ENCODE results near the gene ANKAR. TPM values are rescaled to one million over a fixed set of nuclear protein-coding genes. Genes with fewer than 3 reads are reported as not detected.
"Not testable (repeated sequence)": the region's sequence is repeated elsewhere in the genome, so short reads cannot be mapped to it uniquely, and the experiment has no call there.

ANKAR gene
- total RNA-seq, 4 donors from 2014 or later, result 2.6 to 47.0 (median 18.5) TPM

DNA sequence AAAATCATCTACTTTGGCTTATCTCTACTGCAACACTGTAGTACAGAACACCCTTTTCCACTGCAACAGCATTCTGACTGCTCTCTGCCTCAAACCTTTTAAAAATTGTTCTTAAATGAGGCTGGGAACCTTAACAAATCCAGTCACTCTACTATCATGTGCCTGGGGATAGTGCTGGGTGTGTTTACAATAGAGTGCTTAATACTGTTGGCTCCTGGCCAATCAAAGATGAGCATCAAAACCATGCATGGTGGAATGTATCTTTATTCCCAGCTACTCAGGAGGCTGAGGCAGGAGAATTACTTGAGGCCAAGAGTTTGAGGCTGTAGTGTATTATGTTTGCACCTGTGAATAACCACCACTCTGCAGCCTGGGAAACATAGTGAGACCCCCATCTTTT is 7.4 kb downstream of the ANKAR start:
- Histone ChIP-seq H3K27me3 (no peaks in the 10 kb centered on the region), H3K4me1 (no peaks in the 10 kb centered on the region), H3K27ac (no peak overlapping the region), H3K9me3 (no peaks in the 10 kb centered on the region), H3K4me3 (no peak overlapping the region), H3K36me3 (no peaks in the 10 kb centered on the region)
- intact Hi-C loops (cut with DNase I; ENCODE audit: low total_unique reads), result no loop called here
- TF ChIP-seq POLR2A (IDR thresholded peaks at IDR 0.05) (no peak), CTCF (IDR thresholded peaks at IDR 0.05) (no peak)
- DNase-seq, result no peak

- TF ChIP-seq CTCF (IDR thresholded peaks at IDR 0.05) (no peak), POLR2A (IDR thresholded peaks at IDR 0.05) (no peak)
- Histone ChIP-seq H3K36me3 (no peaks in the 10 kb centered on the region), H3K27ac (no peak overlapping the region), H3K9me3 (no peaks in the 10 kb centered on the region), H3K4me3 (no peak overlapping the region), H3K27me3 (no peaks in the 10 kb centered on the region), H3K4me1 (no peaks in the 10 kb centered on the region)
- intact Hi-C loops (cut with DNase I; ENCODE audit: low total_unique reads), result no loop called here
- DNase-seq, result no peak
These were observed 8.9 kb downstream of the ANKAR start for GRCh38 chr2:189683348-189683747.

DNA sequence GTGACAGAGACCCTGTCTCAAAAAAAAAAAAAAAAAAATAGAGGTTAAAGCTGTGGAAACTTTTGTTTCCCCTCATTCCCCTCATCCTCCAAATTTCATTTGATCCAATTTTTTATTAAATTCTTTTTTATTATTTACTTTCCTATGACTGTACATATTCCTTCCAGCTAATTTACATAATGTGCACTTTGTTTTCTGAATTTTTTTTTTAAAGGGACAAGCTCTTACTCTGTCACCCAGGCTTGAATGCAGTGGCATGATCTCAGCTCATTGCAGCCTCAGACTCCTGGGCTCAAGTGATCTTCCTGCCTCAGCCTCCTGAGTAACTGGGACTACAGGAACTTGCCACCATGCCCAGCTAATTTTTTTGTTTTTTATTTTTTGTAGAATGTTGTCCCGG is 10.3 kb downstream of the ANKAR start:
- Histone ChIP-seq H3K36me3 (no peaks in the 10 kb centered on the region), H3K9me3 (no peaks in the 10 kb centered on the region), H3K27ac (no peak overlapping the region), H3K27me3 (no peaks in the 10 kb centered on the region), H3K4me1 (no peaks in the 10 kb centered on the region), H3K4me3 (no peak overlapping the region)
- intact Hi-C loops (cut with DNase I; ENCODE audit: low total_unique reads), result no loop called here
- TF ChIP-seq POLR2A (IDR thresholded peaks at IDR 0.05), result no peak
- TF ChIP-seq CTCF (IDR thresholded peaks at IDR 0.05), result no peak
- DNase-seq, result no peak

DNA sequence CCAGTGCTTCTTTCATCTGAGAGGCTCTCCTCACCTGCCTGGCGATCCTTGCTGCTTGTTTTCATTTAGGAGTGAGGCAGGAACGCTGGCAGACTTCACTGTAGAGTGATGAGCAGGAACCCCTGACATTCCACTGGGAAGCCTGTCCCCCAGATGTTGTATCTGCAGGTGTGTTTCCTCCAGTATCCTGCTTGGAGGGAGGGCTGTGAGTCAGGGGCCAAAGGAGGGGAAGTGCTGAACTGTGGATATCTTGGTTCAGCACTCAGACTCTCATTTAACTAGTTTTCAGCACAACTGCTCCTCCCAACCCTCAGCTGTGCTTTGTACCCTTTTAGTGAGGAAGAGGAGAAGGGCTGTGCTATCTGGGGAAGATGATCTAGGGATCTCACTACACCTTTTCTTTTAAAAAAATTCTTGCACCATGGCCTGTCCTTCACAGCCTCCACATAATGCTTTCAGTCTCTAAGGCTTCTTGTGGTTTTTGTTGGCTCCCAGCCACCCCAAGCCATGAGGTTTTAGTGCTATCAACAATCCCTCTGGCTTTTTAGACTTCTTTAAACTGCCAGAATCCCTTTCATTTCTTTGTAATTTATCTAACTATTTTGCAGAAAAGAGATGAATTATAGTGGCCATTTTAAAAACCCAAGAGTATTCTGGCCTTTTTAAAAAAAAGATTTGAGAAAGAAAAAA is 11.2 kb downstream of the ANKAR start:
- DNase-seq, result no peak
- no peaks in the 10 kb centered on the region for H3K36me3 ChIP-seq
- H3K4me1 ChIP-seq, result no peaks in the 10 kb centered on the region
- no peak overlapping the region for H3K4me3 ChIP-seq
- H3K9me3 ChIP-seq, result no peaks in the 10 kb centered on the region
- no peak overlapping the region for H3K27ac ChIP-seq
- intact Hi-C loops (cut with DNase I; ENCODE audit: low total_unique reads), result no loop called here
- no peaks in the 10 kb centered on the region for H3K27me3 ChIP-seq
- TF ChIP-seq CTCF (IDR thresholded peaks at IDR 0.05), result no peak

- DNase-seq; H3K36me3 ChIP-seq; H3K4me3 ChIP-seq; H3K27ac ChIP-seq; intact Hi-C loops (cut with DNase I; ENCODE audit: low total_unique reads); H3K4me1 ChIP-seq; H3K9me3 ChIP-seq; H3K27me3 ChIP-seq: not testable (repeated sequence)
These were observed 13.3 kb downstream of the ANKAR start for GRCh38 chr2:189687796-189688195.

DNA sequence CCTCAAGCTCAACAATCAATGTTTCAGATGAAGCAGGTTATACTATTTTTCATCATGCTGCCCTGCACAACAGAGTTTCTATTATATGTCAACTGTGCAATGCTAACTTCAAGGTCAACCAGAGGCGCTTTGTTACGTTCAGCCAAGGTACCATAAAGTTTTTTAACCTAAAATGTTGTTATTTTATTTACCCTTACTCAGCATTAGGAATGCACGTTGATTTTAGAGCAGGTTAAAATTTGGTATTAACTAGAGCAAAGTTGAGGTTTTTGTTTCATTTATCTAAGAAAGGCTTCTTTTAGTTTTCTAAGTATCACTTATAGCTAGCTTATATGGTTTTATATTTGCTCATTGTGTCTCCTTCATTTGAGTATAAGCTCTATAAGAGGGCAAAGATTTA is 21.8 kb downstream of the ANKAR start:
- Histone ChIP-seq H3K36me3 (no peaks in the 10 kb centered on the region), H3K27me3 (no peaks in the 10 kb centered on the region), H3K4me1 (no peaks in the 10 kb centered on the region), H3K27ac (no peak overlapping the region), H3K4me3 (no peak overlapping the region), H3K9me3 (no peaks in the 10 kb centered on the region)
- TF ChIP-seq POLR2A (IDR thresholded peaks at IDR 0.05), result no peak
- no peak for TF ChIP-seq CTCF (IDR thresholded peaks at IDR 0.05)
- no peak for DNase-seq
- intact Hi-C loops (cut with DNase I; ENCODE audit: low total_unique reads), result no loop called here
